MCF 10A (cell line): ENCODE data around the gene PKD1. TPM values are rescaled to one million over a fixed set of nuclear protein-coding genes. Genes with fewer than 3 reads are reported as not detected.

Source experiments
- BruUV-seq: library from RNA; stranded (reverse); fragments of 400-500 nt; replicated peaks from 2 replicates; lab custom pipeline; 2021; lab: Mats Ljungman, UMichigan
- CTCF ChIA-PET: fragments of 300-600 bp; sonication (Branson Sonifier 250); formaldehyde crosslinking; extraction: SDS; loops from one replicate; lab custom pipeline; 2021; ENCODE audit warnings: antibody characterized with exemption, inconsistent platforms; lab: Yijun Ruan, JAX
- POLR2A ChIA-PET: fragments of 300-600, 350-650 bp; sonication (Branson Sonifier 250); formaldehyde crosslinking; extraction: SDS; loops from one replicate; lab custom pipeline; 2020; ENCODE audit warnings: antibody characterized with exemption, inconsistent platforms; lab: Yijun Ruan, JAX
- DNase-seq: peaks from one replicate; pipeline ENCODE4 v3.0.0-alpha.2; 2018; ENCODE audit not compliant: unreplicated experiment
- H3K27ac Mint-ChIP-seq: one replicate; pipeline ENCODE4 v1.8.0; 2022; ENCODE audit warnings: mild to moderate bottlenecking, low read depth, mixed read lengths; ENCODE audit not compliant: unreplicated experiment
- H3K27me3 Mint-ChIP-seq: one replicate; pipeline ENCODE4 v1.8.0; 2022; ENCODE audit warnings: mixed read lengths; ENCODE audit not compliant: insufficient read depth, unreplicated experiment
- H3K36me3 Mint-ChIP-seq: one replicate; pipeline ENCODE4 v1.8.0; 2022; ENCODE audit warnings: mild to moderate bottlenecking, moderate library complexity, mixed read lengths; ENCODE audit not compliant: insufficient read depth, unreplicated experiment
- H3K4me1 Mint-ChIP-seq: one replicate; pipeline ENCODE4 v1.8.0; 2022; ENCODE audit warnings: mixed read lengths; ENCODE audit not compliant: insufficient read depth, unreplicated experiment
- H3K4me3 Mint-ChIP-seq: one replicate; pipeline ENCODE4 v1.8.0; 2022; ENCODE audit warnings: mild to moderate bottlenecking, moderate library complexity, mixed read lengths; ENCODE audit not compliant: unreplicated experiment
- H3K9me3 Mint-ChIP-seq: one replicate; pipeline ENCODE4 v1.8.0; 2022; ENCODE audit warnings: mixed read lengths; ENCODE audit not compliant: unreplicated experiment
- CTCF ChIP-seq: fragments of 200-600 bp; IDR thresholded peaks from one replicate; pipeline ENCODE4 v1.8.0; 2022; ENCODE audit warnings: antibody characterized with exemption, mild to moderate bottlenecking; ENCODE audit not compliant: unreplicated experiment
- intact Hi-C: fragments of 100-400 bp; cut with micrococcal nuclease; formaldehyde crosslinking; loops from 2 replicates; pipeline ENCODE4 v1.14.1; 2022
- total RNA-seq: library from RNA; stranded (reverse); gene quantifications from 2 replicates; pipeline ENCODE4 v1.2.3, GENCODE V29; 2022

PKD1 gene
- total RNA-seq, 1 experiment from 2014 or later, result 187 TPM

- no peak overlapping the region for H3K4me3 Mint-ChIP-seq
- peaks cover 5% of the 10 kb centered on the region for H3K4me1 Mint-ChIP-seq
- DNase-seq, result no peak
- BruUV-seq, result no TSS peak
- no peak overlapping the region for H3K27ac Mint-ChIP-seq
- H3K36me3 Mint-ChIP-seq, result peaks cover 13% of the 10 kb centered on the region
- intact Hi-C loops, result no loop called here
- ChIA-PET POLR2A (interaction anchor here (0.9 kb wide), 1 partner anchor 10 kb away, joined by 3 read pairs; no protein-coding TSS in a partner anchor), CTCF (interaction anchor here (0.6 kb wide), 1 partner anchor 24 kb away, joined by 3 read pairs; no protein-coding TSS in a partner anchor)
- no peaks in the 10 kb centered on the region for H3K9me3 Mint-ChIP-seq
- H3K27me3 Mint-ChIP-seq, result no peaks in the 10 kb centered on the region
- TF ChIP-seq CTCF, result no peak
Measured at GRCh38 chr16:2181952-2182351, 46.3 kb upstream of the PKD1 start.

- H3K36me3 Mint-ChIP-seq, result peaks cover 16% of the 10 kb centered on the region
- no peak overlapping the region for H3K27ac Mint-ChIP-seq
- TF ChIP-seq CTCF, result no peak
- ChIA-PET POLR2A (interaction anchor here (0.9 to 1.1 kb wide), 3 partner anchors 9 to 25 kb away, joined by 3 read pairs; partner anchors contain the start of gene TRAF7), CTCF (interaction anchor here (0.6 kb wide), 1 partner anchor 24 kb away, joined by 3 read pairs; no protein-coding TSS in a partner anchor)
- DNase-seq, result no peak
- no TSS peak for BruUV-seq
- intact Hi-C loops, result no loop called here
- H3K9me3 Mint-ChIP-seq, result no peaks in the 10 kb centered on the region
- no peak overlapping the region for H3K4me3 Mint-ChIP-seq
- H3K4me1 Mint-ChIP-seq, result peaks cover 5% of the 10 kb centered on the region
- no peaks in the 10 kb centered on the region for H3K27me3 Mint-ChIP-seq
Measured at GRCh38 chr16:2180962-2181923, 45.5 kb upstream of the PKD1 start.

GRCh38 chr16:2180461-2180860 lies 44.8 kb upstream of the PKD1 start:
- CTCF ChIA-PET, result no interaction called here
- TF ChIP-seq CTCF, result no peak
- POLR2A ChIA-PET, result interaction anchor here (1.0 to 1.1 kb wide), 2 partner anchors 24 to 25 kb away, joined by 3 read pairs; partner anchors contain the start of gene TRAF7
- no peak overlapping the region for H3K4me3 Mint-ChIP-seq
- no peaks in the 10 kb centered on the region for H3K27me3 Mint-ChIP-seq
- intact Hi-C loops, result no loop called here
- H3K27ac Mint-ChIP-seq, result no peak overlapping the region
- peaks cover 5% of the 10 kb centered on the region for H3K4me1 Mint-ChIP-seq
- no peak for DNase-seq
- BruUV-seq, result no TSS peak
- H3K9me3 Mint-ChIP-seq, result no peaks in the 10 kb centered on the region
- H3K36me3 Mint-ChIP-seq, result peaks cover 24% of the 10 kb centered on the region

- no peak overlapping the region for H3K27ac Mint-ChIP-seq
- TF ChIP-seq CTCF, result no peak
- no peaks in the 10 kb centered on the region for H3K27me3 Mint-ChIP-seq
- H3K36me3 Mint-ChIP-seq, result peaks cover 29% of the 10 kb centered on the region
- no peak overlapping the region for H3K4me3 Mint-ChIP-seq
- peaks cover 5% of the 10 kb centered on the region for H3K4me1 Mint-ChIP-seq
- no TSS peak for BruUV-seq
- ChIA-PET CTCF (no interaction called here), POLR2A (no interaction called here)
- DNase-seq, result no peak
- no peaks in the 10 kb centered on the region for H3K9me3 Mint-ChIP-seq
- intact Hi-C loops, result no loop called here
Measured at GRCh38 chr16:2179576-2179975, 43.9 kb upstream of the PKD1 start.
